ENCODE measurements around the gene CCDC192.

The CCDC192 gene

DNA sequence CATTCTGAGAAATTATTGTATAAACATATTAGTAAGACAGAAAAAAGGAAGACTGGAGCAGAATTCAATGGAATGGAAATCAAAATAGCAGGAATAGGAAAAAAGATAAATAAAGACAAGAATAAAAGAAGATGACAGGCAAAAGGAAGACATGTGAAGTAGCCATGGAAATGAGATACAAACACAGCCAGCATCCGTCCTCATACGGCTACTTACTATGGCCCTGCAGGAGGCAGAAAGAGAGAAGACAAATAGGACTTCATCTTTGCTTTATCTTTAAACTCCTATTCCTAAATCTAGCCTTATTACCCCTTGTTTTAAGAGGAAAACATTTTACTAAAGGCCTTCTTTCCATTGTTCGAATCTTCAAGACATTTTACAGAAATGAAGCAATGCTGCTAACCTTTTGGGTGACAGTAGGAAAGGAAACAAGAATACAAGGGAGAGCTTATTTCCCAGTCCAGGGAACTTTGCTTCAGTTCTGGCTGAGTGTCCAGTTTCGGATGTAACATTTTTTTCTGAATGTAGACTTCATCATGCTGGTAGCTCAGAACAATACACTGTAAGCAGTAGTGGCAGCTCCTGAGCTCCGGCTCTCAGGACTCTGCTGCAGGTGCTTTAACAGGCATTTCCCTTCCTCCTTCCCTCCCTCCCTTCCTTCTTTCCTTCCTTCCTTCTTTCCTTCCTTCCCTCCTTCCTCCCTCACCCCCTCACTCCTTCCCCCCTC, 274.0 kb downstream of the CCDC192 start:
- H3K27ac ChIP-seq (ENCODE audit: low read depth, low read length) = no peak overlapping the region
- no peaks in the 10 kb centered on the region for H3K9me3 ChIP-seq (ENCODE audit: control insufficient read depth, insufficient read depth, low read length)
- no peaks in the 10 kb centered on the region for H4K20me1 ChIP-seq (ENCODE audit: control insufficient read depth, insufficient read depth, low read depth, low read length)
- H3K79me2 ChIP-seq (ENCODE audit: control insufficient read depth, low read length) = no peaks in the 10 kb centered on the region
- no peak overlapping the region for H3K4me3 ChIP-seq (ENCODE audit: low read length)
- no peaks in the 10 kb centered on the region for H3K9me2 ChIP-seq (replicated peaks; ENCODE audit: control insufficient read depth, low read length)
- H3K27me3 ChIP-seq (ENCODE audit: control insufficient read depth, low read length) = no peaks in the 10 kb centered on the region
- no peaks in the 10 kb centered on the region for H3F3A ChIP-seq (ENCODE audit: control insufficient read depth, insufficient read depth)
- TF ChIP-seq EZH2phosphoT487 (IDR thresholded peaks at IDR 0.05; ENCODE audit: borderline replicate concordance, low read length) = no peak
- TF ChIP-seq CTCF (IDR thresholded peaks at IDR 0.05; ENCODE audit: low read depth, low read length, poor library complexity, severe bottlenecking) = no peak
- no peak overlapping the region for H3K4me2 ChIP-seq (ENCODE audit: low read length)
- H3K4me1 ChIP-seq (ENCODE audit: control insufficient read depth, low read length) = no peaks in the 10 kb centered on the region
- no peaks in the 10 kb centered on the region for H3K36me3 ChIP-seq (ENCODE audit: control insufficient read depth, low read length)

DNA sequence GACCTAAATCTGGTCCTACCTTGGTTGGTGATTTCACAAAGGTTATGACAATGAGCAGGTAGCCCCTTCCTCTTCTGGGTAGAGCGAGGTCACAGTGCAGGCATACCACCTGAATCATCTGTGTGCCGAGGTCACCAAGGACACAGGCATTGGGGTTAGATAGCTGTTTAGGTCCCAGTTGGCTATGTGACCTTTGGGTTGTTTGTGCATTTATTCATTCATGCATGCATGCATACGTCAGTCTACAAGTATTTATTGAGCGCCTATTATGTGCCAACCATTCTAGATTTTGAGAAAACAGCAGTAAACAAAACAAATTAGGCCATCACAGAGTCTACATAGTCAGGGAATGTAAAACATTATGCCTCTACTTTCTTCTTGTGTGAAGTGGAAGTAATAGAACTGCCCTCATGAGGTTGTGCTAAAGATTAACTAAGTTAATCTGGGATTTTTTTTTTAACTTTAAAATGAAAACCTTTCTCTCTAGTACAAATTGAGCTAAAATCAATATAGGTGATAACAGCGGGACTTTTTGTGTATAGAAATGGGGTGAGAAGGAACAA, 275.6 kb downstream of the CCDC192 start:
- no peaks in the 10 kb centered on the region for H3K4me1 ChIP-seq (ENCODE audit: control insufficient read depth, low read length)
- H3K9me2 ChIP-seq (replicated peaks; ENCODE audit: control insufficient read depth, low read length) = no peaks in the 10 kb centered on the region
- H3F3A ChIP-seq (ENCODE audit: control insufficient read depth, insufficient read depth) = no peaks in the 10 kb centered on the region
- H3K9me3 ChIP-seq (ENCODE audit: control insufficient read depth, insufficient read depth, low read length) = no peaks in the 10 kb centered on the region
- TF ChIP-seq EZH2phosphoT487 (IDR thresholded peaks at IDR 0.05; ENCODE audit: borderline replicate concordance, low read length) (no peak), CTCF (IDR thresholded peaks at IDR 0.05; ENCODE audit: low read depth, low read length, poor library complexity, severe bottlenecking) (no peak)
- no peak overlapping the region for H3K27ac ChIP-seq (ENCODE audit: low read depth, low read length)
- no peaks in the 10 kb centered on the region for H3K27me3 ChIP-seq (ENCODE audit: control insufficient read depth, low read length)
- no peaks in the 10 kb centered on the region for H3K79me2 ChIP-seq (ENCODE audit: control insufficient read depth, low read length)
- H3K36me3 ChIP-seq (ENCODE audit: control insufficient read depth, low read length) = no peaks in the 10 kb centered on the region
- H3K4me2 ChIP-seq (ENCODE audit: low read length) = no peak overlapping the region
- no peak overlapping the region for H3K4me3 ChIP-seq (ENCODE audit: low read length)
- no peaks in the 10 kb centered on the region for H4K20me1 ChIP-seq (ENCODE audit: control insufficient read depth, insufficient read depth, low read depth, low read length)

- Histone ChIP-seq H3K79me2 (ENCODE audit: control insufficient read depth, low read length) (no peaks in the 10 kb centered on the region), H3K9me3 (ENCODE audit: control insufficient read depth, insufficient read depth, low read length) (no peaks in the 10 kb centered on the region), H3K4me2 (ENCODE audit: low read length) (no peak overlapping the region), H3K36me3 (ENCODE audit: control insufficient read depth, low read length) (no peaks in the 10 kb centered on the region), H3K27ac (ENCODE audit: low read depth, low read length) (no peak overlapping the region), H3K4me3 (ENCODE audit: low read length) (no peak overlapping the region), H3K27me3 (ENCODE audit: control insufficient read depth, low read length) (no peaks in the 10 kb centered on the region), H3F3A (ENCODE audit: control insufficient read depth, insufficient read depth) (no peaks in the 10 kb centered on the region), H4K20me1 (ENCODE audit: control insufficient read depth, insufficient read depth, low read depth, low read length) (no peaks in the 10 kb centered on the region), H3K9me2 (replicated peaks; ENCODE audit: control insufficient read depth, low read length) (no peaks in the 10 kb centered on the region), H3K4me1 (ENCODE audit: control insufficient read depth, low read length) (no peaks in the 10 kb centered on the region)
- TF ChIP-seq CTCF (IDR thresholded peaks at IDR 0.05; ENCODE audit: low read depth, low read length, poor library complexity, severe bottlenecking) (no peak), EZH2phosphoT487 (IDR thresholded peaks at IDR 0.05; ENCODE audit: borderline replicate concordance, low read length) (no peak)
Measured at GRCh38 chr5:127979475-127979874, 276.3 kb downstream of the CCDC192 start.
